Hepatocyte (in vitro differentiated cells): ENCODE measurements around the gene CCNK.

ENCODE experiments used
- CTCF ChIP-seq: fragments of 200-600 bp; sonication (generic); IDR thresholded peaks from 2 replicates; pipeline ENCODE4 v1.5.1; 2016; ENCODE audit warnings: antibody characterized with exemption, mild to moderate bottlenecking; ENCODE audit not compliant: poor library complexity
- EZH2 ChIP-seq: fragments of 200-600 bp; sonication (generic); IDR thresholded peaks from 2 replicates; pipeline ENCODE4 v1.6.1; 2016; ENCODE audit warnings: antibody characterized with exemption, mild to moderate bottlenecking, borderline replicate concordance
- EZH2phosphoT487 ChIP-seq: fragments of 200-600 bp; sonication (generic); IDR thresholded peaks from one replicate; pipeline ENCODE4 v1.6.1; 2018; ENCODE audit warnings: antibody characterized with exemption, mild to moderate bottlenecking, low read depth, moderate library complexity; ENCODE audit not compliant: unreplicated experiment, severe bottlenecking

- TF ChIP-seq EZH2: no peak
- TF ChIP-seq CTCF: no peak
- no peak for TF ChIP-seq EZH2phosphoT487
These were observed 5.5 kb upstream of the CCNK start for GRCh38 chr14:99475660-99476059.
